HL-60 (cell line): ENCODE results near the gene COPS4.

ENCODE experiments used
- GABPA ChIP-seq: IDR thresholded peaks from 2 replicates; pipeline ENCODE4 v1.6.1; 2012; ENCODE audit warnings: low read depth
- TF ChIP-seq, protein P1 (sequence below): IDR thresholded peaks from one replicate; pipeline ENCODE4 v1.5.1; 2011; ENCODE audit warnings: low read length, control low read depth, inconsistent platforms; ENCODE audit not compliant: insufficient read depth
- TF ChIP-seq, protein P2 (sequence below): IDR thresholded peaks from 2 replicates; pipeline ENCODE4 v1.6.1; 2012; ENCODE audit warnings: low read depth; ENCODE audit not compliant: insufficient replicate concordance

DNA sequence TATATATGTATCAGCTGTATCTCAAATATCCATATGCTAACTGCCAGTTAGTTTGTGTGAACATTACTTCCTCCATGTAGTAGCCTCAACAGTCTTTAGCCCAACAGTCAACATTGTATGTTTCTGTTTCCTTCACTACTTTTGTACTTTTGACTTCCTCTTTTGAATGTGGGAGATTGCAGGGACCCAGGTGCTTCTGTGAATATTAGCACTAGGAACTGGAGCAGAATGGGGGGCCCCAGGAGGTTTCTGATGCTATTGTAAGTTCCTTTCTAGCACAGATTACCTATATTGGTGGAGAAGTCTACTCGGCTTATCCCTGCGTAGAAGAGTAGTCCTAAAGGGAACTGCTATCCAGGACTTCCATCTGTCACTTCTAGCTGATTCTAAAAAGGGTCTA is 77.2 kb downstream of the COPS4 start:
- TF ChIP-seq, protein P1, sequence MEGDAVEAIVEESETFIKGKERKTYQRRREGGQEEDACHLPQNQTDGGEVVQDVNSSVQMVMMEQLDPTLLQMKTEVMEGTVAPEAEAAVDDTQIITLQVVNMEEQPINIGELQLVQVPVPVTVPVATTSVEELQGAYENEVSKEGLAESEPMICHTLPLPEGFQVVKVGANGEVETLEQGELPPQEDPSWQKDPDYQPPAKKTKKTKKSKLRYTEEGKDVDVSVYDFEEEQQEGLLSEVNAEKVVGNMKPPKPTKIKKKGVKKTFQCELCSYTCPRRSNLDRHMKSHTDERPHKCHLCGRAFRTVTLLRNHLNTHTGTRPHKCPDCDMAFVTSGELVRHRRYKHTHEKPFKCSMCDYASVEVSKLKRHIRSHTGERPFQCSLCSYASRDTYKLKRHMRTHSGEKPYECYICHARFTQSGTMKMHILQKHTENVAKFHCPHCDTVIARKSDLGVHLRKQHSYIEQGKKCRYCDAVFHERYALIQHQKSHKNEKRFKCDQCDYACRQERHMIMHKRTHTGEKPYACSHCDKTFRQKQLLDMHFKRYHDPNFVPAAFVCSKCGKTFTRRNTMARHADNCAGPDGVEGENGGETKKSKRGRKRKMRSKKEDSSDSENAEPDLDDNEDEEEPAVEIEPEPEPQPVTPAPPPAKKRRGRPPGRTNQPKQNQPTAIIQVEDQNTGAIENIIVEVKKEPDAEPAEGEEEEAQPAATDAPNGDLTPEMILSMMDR: no peak
- TF ChIP-seq, protein P2, sequence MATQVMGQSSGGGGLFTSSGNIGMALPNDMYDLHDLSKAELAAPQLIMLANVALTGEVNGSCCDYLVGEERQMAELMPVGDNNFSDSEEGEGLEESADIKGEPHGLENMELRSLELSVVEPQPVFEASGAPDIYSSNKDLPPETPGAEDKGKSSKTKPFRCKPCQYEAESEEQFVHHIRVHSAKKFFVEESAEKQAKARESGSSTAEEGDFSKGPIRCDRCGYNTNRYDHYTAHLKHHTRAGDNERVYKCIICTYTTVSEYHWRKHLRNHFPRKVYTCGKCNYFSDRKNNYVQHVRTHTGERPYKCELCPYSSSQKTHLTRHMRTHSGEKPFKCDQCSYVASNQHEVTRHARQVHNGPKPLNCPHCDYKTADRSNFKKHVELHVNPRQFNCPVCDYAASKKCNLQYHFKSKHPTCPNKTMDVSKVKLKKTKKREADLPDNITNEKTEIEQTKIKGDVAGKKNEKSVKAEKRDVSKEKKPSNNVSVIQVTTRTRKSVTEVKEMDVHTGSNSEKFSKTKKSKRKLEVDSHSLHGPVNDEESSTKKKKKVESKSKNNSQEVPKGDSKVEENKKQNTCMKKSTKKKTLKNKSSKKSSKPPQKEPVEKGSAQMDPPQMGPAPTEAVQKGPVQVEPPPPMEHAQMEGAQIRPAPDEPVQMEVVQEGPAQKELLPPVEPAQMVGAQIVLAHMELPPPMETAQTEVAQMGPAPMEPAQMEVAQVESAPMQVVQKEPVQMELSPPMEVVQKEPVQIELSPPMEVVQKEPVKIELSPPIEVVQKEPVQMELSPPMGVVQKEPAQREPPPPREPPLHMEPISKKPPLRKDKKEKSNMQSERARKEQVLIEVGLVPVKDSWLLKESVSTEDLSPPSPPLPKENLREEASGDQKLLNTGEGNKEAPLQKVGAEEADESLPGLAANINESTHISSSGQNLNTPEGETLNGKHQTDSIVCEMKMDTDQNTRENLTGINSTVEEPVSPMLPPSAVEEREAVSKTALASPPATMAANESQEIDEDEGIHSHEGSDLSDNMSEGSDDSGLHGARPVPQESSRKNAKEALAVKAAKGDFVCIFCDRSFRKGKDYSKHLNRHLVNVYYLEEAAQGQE: peak; percentile 49
- TF ChIP-seq GABPA: no peak
